ENCODE results near the gene NEK9.
A peak's percentile ranks its signal among the peaks of the same experiment; 100 is the strongest.

The NEK9 gene

GRCh38 chr14:75096959-75097358, 29.9 kb downstream of the NEK9 start:
- H3K4me3 Mint-ChIP-seq = no peak overlapping the region
- no peak for TF ChIP-seq CTCF (IDR thresholded peaks at IDR 0.05)
- H3K36me3 Mint-ChIP-seq (ENCODE audit: low read depth) = peaks cover 75% of the 10 kb centered on the region
- H3K27me3 Mint-ChIP-seq (ENCODE audit: low read depth, poor library complexity) = no peaks in the 10 kb centered on the region
- H3K27ac Mint-ChIP-seq = no peak overlapping the region
- DNase-seq = no peak
- no peaks in the 10 kb centered on the region for H3K9me3 Mint-ChIP-seq
- H3K4me1 Mint-ChIP-seq = no peaks in the 10 kb centered on the region

- no peak for TF ChIP-seq CTCF (IDR thresholded peaks at IDR 0.05)
- Mint-ChIP-seq H3K4me1 (no peaks in the 10 kb centered on the region), H3K27ac (no peak overlapping the region), H3K4me3 (no peak overlapping the region), H3K9me3 (no peaks in the 10 kb centered on the region), H3K36me3 (ENCODE audit: low read depth) (peaks cover 74% of the 10 kb centered on the region), H3K27me3 (ENCODE audit: low read depth, poor library complexity) (no peaks in the 10 kb centered on the region)
- DNase-seq = no peak
Measured at GRCh38 chr14:75095690-75096089, 31.2 kb downstream of the NEK9 start.

GRCh38 chr14:75094896-75095295, 32.0 kb downstream of the NEK9 start:
- Mint-ChIP-seq H3K4me3 (no peak overlapping the region), H3K27ac (no peak overlapping the region), H3K9me3 (no peaks in the 10 kb centered on the region), H3K4me1 (no peaks in the 10 kb centered on the region), H3K27me3 (ENCODE audit: low read depth, poor library complexity) (no peaks in the 10 kb centered on the region), H3K36me3 (ENCODE audit: low read depth) (peaks cover 75% of the 10 kb centered on the region)
- DNase-seq = no peak
- no peak for TF ChIP-seq CTCF (IDR thresholded peaks at IDR 0.05)

- no peaks in the 10 kb centered on the region for H3K9me3 Mint-ChIP-seq
- no peaks in the 10 kb centered on the region for H3K27me3 Mint-ChIP-seq (ENCODE audit: low read depth, poor library complexity)
- TF ChIP-seq CTCF (IDR thresholded peaks at IDR 0.05) = no peak
- peak overlapping the region; percentile 64 for H3K27ac Mint-ChIP-seq
- H3K4me3 Mint-ChIP-seq = no peak overlapping the region
- H3K4me1 Mint-ChIP-seq = no peaks in the 10 kb centered on the region
- DNase-seq = no peak
- H3K36me3 Mint-ChIP-seq (ENCODE audit: low read depth) = peaks cover 66% of the 10 kb centered on the region
Measured at GRCh38 chr14:75092698-75093097, 34.1 kb downstream of the NEK9 start.

GRCh38 chr14:75091251-75091650, 35.6 kb downstream of the NEK9 start:
- DNase-seq = no peak
- H3K36me3 Mint-ChIP-seq (ENCODE audit: low read depth) = peaks cover 69% of the 10 kb centered on the region
- no peak for TF ChIP-seq CTCF (IDR thresholded peaks at IDR 0.05)
- no peaks in the 10 kb centered on the region for H3K9me3 Mint-ChIP-seq
- H3K27me3 Mint-ChIP-seq (ENCODE audit: low read depth, poor library complexity) = no peaks in the 10 kb centered on the region
- H3K27ac Mint-ChIP-seq = no peak overlapping the region
- no peaks in the 10 kb centered on the region for H3K4me1 Mint-ChIP-seq
- H3K4me3 Mint-ChIP-seq = no peak overlapping the region

GRCh38 chr14:75090353-75090752, 36.5 kb downstream of the NEK9 start:
- no peak for DNase-seq
- no peaks in the 10 kb centered on the region for H3K9me3 Mint-ChIP-seq
- no peaks in the 10 kb centered on the region for H3K4me1 Mint-ChIP-seq
- no peak overlapping the region for H3K27ac Mint-ChIP-seq
- H3K4me3 Mint-ChIP-seq = no peak overlapping the region
- TF ChIP-seq CTCF (IDR thresholded peaks at IDR 0.05) = no peak
- no peaks in the 10 kb centered on the region for H3K27me3 Mint-ChIP-seq (ENCODE audit: low read depth, poor library complexity)
- H3K36me3 Mint-ChIP-seq (ENCODE audit: low read depth) = peaks cover 71% of the 10 kb centered on the region

All from nephron progenitor cell (in vitro differentiated cells).